ENCODE measurements around the gene CTNNAL1. TPM values are rescaled to one million over a fixed set of nuclear protein-coding genes. Genes with fewer than 3 reads are reported as not detected.
"Not testable (repeated sequence)": the region's sequence is repeated elsewhere in the genome, so short reads cannot be mapped to it uniquely, and the experiment has no call there.

The CTNNAL1 gene
- total and polyA plus RNA-seq, 10 donors: 14.6 to 43.2 (median 36.3) TPM

DNA sequence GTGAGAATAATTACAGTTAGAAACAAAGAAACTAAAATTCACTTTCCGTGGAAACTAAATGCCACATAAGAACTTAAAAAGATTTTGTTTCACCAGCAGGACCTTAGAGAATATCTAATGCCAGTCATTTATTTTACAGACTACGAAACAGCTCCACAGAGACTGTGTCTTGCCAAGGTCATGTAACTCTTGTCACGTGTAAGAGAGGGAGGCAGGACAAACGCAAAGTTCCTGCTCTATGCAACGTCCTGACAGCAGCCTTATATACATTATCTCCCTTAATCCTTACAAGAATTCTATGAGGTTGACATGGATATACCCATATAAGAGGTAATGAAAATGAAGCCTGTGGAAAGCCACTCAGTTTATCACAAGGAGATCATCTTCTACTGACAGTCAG is 39.4 kb downstream of the CTNNAL1 start:
- Histone ChIP-seq H3K4me1 (peaks cover 0 to 14% (median 9%) of the 10 kb centered on the region in 6 donors), H3K27ac (peak overlapping the region in 1 of 8 donors; percentile 9), H3K36me3 (peaks cover 0 to 29% (median 4%) of the 10 kb centered on the region in 6 donors), H3K27me3 (replicated peaks in 1 of 7) (no peaks in the 10 kb centered on the region), H3K9me3 (peaks cover 0 to 12% (median 3%) of the 10 kb centered on the region in 8 donors), H3K4me3 (no peak overlapping the region)
- 60 to 86% (median 72%) methylated on average over 5 of the region's 5 CpGs for WGBS, 5 donors
- DNase-seq: no peak
- intact Hi-C loops (cut with DNase I; ENCODE audit: low total_unique reads): no loop called here
- TF ChIP-seq, protein P1, sequence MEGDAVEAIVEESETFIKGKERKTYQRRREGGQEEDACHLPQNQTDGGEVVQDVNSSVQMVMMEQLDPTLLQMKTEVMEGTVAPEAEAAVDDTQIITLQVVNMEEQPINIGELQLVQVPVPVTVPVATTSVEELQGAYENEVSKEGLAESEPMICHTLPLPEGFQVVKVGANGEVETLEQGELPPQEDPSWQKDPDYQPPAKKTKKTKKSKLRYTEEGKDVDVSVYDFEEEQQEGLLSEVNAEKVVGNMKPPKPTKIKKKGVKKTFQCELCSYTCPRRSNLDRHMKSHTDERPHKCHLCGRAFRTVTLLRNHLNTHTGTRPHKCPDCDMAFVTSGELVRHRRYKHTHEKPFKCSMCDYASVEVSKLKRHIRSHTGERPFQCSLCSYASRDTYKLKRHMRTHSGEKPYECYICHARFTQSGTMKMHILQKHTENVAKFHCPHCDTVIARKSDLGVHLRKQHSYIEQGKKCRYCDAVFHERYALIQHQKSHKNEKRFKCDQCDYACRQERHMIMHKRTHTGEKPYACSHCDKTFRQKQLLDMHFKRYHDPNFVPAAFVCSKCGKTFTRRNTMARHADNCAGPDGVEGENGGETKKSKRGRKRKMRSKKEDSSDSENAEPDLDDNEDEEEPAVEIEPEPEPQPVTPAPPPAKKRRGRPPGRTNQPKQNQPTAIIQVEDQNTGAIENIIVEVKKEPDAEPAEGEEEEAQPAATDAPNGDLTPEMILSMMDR (IDR thresholded peaks at IDR 0.05 in 8 of 11, conservative IDR thresholded peaks at IDR 0.05 in 3 of 11): no peak
- TF ChIP-seq POLR2A (IDR thresholded peaks at IDR 0.05): no peak
- TF ChIP-seq POLR2AphosphoS5 (IDR thresholded peaks at IDR 0.05): no peak

DNA sequence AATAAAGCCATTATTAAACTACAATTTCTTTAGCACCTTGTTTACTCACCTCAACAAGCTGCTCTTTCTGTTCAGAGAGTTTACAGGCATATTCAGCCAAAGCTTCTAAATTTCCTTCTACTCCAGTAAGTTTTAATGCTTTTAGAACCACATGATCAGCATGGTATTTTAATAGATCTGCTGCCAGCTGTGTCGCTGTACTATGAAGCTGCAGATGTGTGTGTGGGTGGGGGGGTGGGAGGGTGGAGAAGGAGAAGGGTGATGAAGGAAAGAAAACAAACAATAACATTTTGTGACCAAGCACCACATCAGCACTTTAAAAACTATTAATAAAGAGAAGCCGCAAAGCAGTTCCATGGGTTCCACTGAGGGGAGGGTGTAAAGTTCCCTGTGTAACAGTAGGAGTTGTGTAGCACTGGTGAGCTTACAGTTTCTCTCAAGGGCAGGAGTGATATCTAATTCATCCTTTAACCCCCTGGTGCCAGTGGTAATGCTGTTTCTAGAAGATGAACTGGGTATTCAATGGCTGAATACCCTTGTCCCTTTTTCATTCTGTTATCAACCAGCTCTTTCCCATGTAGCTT is 40.6 kb downstream of the CTNNAL1 start:
- H3K27ac ChIP-seq: no peak overlapping the region
- WGBS, 5 donors: 61 to 91% (median 90%) methylated on average over 2 of the region's 2 CpGs
- DNase-seq: no peak
- H3K4me3 ChIP-seq: no peak overlapping the region
- intact Hi-C loops (cut with DNase I; ENCODE audit: low total_unique reads): no loop called here
- H3K27me3 ChIP-seq (replicated peaks in 1 of 7): no peaks in the 10 kb centered on the region
- H3K9me3 ChIP-seq: peaks cover 0 to 12% (median 3%) of the 10 kb centered on the region in 8 donors
- TF ChIP-seq, protein P1 (IDR thresholded peaks at IDR 0.05 in 8 of 11, conservative IDR thresholded peaks at IDR 0.05 in 3 of 11): no peak
- no peak for TF ChIP-seq POLR2A (IDR thresholded peaks at IDR 0.05)
- TF ChIP-seq POLR2AphosphoS5 (IDR thresholded peaks at IDR 0.05): no peak
- H3K4me1 ChIP-seq: peaks cover 0 to 14% (median 9%) of the 10 kb centered on the region in 6 donors
- H3K36me3 ChIP-seq: peaks cover 0 to 23% (median 0%) of the 10 kb centered on the region in 6 donors

DNA sequence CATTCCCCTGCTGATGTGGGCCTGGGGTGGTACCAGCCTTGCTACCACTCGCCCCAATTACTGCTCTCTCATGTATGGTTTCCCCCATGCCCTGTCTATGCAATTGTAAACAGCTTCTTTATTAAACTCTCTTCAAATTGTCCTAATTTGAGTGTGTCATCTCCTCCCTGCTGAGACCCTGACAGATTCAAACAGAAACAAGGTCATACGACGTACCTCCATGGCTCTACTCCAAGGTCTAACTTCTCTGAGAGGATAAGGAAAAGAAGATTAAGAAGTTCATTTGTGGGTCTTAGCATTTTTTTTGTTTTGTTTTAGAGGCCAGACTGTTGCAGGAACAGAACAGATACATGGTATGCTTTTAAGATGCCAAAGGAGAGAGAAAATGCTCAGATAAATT is 41.1 kb downstream of the CTNNAL1 start:
- Histone ChIP-seq H3K27me3 (replicated peaks in 1 of 7) (no peaks in the 10 kb centered on the region), H3K27ac (no peak overlapping the region), H3K9me3 (peaks cover 0 to 12% (median 3%) of the 10 kb centered on the region in 8 donors), H3K36me3 (peaks cover 0 to 23% (median 0%) of the 10 kb centered on the region in 6 donors), H3K4me1 (peaks cover 0 to 14% (median 9%) of the 10 kb centered on the region in 6 donors), H3K4me3 (no peak overlapping the region)
- TF ChIP-seq POLR2A (IDR thresholded peaks at IDR 0.05) (no peak), POLR2AphosphoS5 (IDR thresholded peaks at IDR 0.05) (no peak)
- TF ChIP-seq, protein P1 (IDR thresholded peaks at IDR 0.05 in 8 of 11, conservative IDR thresholded peaks at IDR 0.05 in 3 of 11): no peak
- intact Hi-C loops (cut with DNase I; ENCODE audit: low total_unique reads): no loop called here
- WGBS, 5 donors: 54 to 86% (median 84%) methylated on average over 3 of the region's 3 CpGs
- no peak for DNase-seq

DNA sequence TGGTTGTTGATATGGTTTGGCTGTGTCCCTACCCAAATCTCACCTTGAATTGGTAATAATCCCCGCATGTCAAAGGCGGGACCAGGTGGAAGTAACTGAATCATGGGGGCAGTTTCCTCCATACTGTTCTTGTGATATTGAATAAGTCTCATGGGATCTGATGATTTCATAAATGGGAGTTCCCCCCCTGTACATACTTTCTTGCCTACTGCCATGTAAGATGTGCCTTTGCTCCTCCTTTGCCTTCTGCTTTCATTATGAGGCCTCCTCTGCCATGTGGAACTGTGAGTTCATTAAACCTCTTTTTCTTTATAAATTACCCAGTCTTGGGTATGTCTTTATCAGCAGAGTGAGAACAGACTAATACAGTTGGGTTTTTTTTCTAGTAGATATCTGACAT is 41.9 kb downstream of the CTNNAL1 start:
- intact Hi-C loops (cut with DNase I; ENCODE audit: low total_unique reads); DNase-seq; H3K4me3 ChIP-seq; H3K27me3 ChIP-seq (replicated peaks in 1 of 7); H3K27ac ChIP-seq: not testable (repeated sequence)
- 97 to 98% (median 98%) methylated on average over 2 of the region's 2 CpGs for WGBS, 5 donors
- Histone ChIP-seq H3K36me3 (peaks cover 0 to 21% (median 0%) of the 10 kb centered on the region in 6 donors), H3K9me3 (peaks cover 0 to 12% (median 3%) of the 10 kb centered on the region in 8 donors), H3K4me1 (peaks cover 0 to 14% (median 9%) of the 10 kb centered on the region in 6 donors)

All from spleen (tissue), 11 donors.